GOT3 (cell line): ENCODE results near the gene C3orf38.
"Not testable (repeated sequence)": the region's sequence is repeated elsewhere in the genome, so short reads cannot be mapped to it uniquely, and the experiment has no call there.

ENCODE experiments used
- DNase-seq: peaks from one replicate; lab custom pipeline; 2025; ENCODE audit warnings: mixed read lengths; lab: John Stamatoyannopoulos, UW

Gene C3orf38

DNA sequence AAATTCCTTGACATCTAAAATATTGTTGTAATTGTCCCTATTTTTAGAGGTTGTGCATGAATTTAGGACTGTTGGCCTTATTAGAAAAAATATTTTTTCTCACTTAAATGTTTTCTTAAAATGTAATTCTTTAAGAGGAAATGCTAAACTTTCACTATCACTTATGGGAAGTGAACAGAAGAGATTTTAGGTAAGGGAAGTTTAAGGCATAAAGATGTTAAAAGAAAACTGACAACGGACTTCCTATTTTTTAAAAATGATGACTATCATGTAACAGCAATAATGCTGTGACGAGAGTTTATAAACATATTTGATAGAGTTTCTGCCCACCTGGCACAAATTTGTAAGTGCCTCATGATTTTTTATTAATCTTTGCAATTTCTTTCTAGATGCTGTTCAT lies 3.1 kb downstream of the C3orf38 start:
- DNase-seq = no peak

DNA sequence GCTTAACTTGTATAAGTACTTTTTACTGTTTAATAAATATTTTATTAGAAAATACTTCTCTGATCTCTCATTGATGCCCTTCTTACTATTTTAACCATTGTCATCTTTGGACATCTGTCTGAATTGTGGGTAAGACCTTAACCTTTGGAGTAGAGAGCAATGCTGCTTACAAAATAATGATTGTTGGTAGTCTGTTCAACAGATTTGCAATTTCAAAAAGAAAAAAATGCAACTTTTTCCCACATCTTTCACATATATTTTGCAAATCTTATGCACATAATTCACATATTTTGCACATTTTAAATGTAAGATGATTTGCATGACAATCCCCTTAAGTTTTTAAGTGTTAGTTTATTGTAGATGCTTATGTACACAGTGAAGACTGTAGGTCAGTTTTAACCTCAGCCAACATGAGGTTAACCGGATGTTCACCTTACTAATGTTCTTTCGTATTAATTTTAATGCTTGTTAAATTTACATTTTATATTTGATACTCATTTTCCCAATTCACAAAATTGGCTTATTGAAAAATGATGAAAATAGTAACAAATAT lies 16.7 kb downstream of the C3orf38 start:
- DNase-seq = no peak

DNA sequence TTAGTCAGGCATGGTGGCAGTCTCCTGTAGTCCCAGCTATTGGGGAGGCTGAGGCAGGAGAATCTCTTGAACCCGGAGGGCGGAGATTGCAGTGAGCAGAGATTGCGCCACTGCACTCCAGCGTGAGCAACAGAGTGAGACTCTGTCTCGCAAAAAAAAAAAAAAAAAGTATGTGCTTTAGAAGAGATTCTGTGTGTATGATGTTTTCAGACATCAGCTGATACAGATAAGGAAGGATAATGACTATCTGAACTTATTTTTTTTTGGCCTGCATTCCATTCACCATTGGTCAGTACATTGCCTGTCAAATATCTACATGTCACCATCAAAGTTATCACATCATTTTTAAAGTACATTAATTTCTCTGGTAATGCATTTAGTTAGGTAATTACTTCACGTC lies 17.4 kb downstream of the C3orf38 start:
- DNase-seq = no peak

DNA sequence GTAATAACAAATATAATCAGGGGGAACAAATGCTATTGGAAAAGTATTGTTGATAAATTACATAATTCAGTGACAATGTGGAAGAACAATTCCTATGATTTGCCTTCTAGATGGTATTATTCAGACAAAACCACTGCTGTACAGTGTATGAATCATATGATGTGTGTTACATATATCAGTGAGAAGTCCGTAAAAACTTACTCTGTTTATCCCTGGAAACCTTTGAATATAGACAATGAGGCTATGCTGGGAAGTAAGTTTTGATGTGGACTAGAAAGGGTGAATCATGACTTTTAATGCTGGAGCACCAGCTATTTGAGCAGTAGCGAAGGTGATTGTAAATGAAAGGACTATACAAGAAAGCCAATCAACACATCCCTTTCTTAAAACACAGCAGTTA lies 17.9 kb downstream of the C3orf38 start:
- DNase-seq = no peak

DNA sequence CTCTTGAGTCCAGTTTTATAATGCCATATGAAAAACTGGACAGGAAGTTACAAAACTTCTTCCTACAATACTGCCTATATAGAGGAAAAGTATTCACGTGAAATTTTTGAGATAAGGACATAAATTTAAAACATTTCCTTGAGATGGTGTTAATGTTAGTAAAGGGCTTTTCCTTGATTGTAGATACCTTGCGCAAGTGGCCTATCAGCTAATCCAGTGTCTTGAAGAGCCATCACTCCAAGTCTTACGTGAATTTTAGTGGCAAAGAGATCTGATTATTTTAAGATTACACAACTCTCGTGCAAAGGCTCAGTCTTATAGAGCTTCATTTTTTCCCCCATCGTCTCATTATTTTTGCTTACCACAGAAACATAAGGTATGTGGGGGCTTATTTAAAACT lies 18.4 kb downstream of the C3orf38 start:
- DNase-seq = no peak

DNA sequence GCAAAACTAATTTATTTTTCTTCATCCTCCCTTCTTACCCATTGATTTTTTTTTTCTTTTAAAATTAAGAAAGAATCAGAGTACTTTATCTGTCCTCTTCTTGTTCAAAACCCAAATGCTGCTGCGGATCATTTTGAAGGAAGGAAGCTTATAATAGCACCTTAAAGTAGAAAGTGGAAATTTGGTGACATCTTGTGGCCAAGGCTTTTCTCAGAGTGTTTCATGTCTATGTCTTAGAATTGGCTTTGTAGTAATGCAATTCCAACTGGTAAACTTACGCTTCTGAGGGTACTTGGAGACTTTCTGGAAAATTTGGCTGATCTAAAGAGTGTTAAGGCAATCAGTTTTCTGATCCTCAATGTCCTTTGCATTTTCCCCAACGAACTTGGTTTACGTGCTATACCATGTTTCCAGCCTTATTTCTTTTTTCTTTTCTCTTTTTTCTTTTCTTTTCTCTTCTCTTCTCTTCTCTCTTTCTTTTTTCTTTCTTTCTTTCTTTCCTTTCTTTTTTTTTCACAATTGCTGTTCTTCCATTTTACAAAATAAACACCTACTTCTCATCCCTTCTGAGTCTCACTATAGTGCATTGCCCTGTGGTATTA lies 30.7 kb downstream of the C3orf38 start:
- DNase-seq = no peak

DNA sequence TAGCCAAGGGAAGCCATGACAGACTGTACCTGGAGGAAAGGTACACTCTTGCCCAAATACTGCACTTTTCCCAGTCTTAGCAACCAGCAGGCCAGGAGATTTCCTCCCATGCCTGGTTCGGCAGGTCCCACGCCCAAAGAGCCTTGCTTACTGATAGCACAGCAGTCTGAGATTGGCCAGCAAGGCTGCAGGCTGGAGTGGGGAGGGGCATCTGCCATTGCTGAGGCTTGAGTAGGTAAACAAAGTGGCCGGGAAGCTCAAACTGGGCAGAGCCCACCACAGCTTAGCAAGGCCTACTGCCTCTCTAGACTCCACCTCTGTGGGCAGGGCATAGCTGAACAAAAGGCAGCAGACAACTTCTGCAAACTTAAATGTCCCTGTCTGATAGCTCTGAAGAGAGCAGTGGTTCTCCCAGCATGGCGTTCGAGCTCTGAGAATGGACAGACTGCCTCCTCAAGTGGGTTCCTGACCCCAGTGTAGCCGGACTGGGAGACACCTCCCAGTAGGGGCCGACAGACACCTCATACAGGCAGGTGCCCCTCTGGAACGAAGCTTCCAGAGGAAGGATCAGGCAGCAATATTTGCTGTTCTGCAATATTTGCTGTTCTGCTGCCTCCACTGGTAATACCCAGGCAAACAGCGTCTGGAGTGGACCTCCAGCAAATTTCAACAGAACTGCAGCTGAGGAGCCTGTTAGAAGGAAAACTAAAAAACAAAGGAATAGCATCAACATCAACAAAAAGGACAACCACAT lies 32.6 kb downstream of the C3orf38 start:
- not testable (repeated sequence) for DNase-seq

DNA sequence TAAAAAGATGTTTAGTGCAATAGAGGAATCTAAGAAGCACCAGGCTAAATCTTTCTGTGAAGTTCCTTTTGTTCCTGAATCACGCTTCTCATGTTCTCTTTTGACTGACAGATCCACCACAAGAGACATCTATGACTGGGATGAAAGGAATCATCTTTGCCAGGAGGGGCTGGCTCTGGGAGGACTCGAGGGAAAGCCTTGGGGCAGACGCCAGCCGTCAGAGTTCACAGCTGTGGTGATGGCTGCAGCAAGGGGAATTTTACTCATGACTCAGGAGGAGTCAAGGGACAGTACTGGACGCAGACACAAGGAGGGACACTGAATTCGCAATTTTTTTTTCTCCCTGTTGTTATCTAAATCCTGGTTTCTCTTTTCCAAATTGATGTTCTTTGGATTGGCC lies 38.7 kb downstream of the C3orf38 start:
- no peak for DNase-seq

DNA sequence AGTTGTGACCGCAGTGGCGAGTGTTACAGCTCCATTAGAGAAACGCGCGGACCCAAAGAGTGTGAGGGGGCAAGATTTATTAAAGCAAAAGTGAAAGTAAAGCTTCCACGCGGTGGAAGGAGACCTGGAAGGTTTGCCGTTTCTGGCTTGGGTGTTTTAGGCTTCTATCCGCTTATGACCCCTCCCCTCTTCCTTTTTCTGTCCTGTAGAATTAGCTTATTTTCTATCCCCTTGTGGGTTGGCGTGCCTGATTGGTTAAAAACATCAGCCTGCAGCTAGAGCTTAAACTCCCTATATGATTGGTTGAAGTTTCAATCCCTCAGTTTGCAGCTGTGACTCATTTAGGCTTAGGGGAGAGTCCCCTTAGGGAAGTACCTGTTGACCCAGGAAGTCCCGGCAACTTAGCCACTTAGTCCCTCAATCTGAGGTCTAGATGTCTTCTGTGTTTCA lies 39.6 kb downstream of the C3orf38 start:
- DNase-seq = no peak

DNA sequence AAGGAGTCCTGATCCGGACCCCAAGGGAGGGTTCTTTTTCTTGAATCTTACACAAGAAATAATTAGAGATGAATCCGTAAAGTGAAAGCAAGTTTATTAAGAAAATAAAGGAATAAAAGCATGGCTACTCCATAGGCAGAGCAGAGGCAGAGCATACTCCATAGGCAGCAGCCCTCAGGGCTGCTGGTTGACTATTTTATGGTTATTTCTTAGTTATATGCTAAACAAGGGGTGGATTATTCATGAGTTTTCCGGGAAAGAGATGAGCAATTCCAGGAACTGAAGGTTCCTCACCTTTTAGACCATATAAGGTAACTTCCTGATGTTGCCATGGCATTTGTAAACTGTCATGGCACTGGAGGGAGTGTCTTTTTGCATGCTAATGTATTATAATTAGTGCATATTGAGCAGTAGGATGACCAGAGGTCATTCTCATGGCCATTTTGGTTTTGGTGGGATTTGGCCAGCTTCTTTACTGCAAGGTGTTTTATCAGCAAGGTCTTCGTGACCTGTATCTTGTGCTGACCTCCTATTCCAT lies 42.2 kb downstream of the C3orf38 start:
- DNase-seq = no peak

DNA sequence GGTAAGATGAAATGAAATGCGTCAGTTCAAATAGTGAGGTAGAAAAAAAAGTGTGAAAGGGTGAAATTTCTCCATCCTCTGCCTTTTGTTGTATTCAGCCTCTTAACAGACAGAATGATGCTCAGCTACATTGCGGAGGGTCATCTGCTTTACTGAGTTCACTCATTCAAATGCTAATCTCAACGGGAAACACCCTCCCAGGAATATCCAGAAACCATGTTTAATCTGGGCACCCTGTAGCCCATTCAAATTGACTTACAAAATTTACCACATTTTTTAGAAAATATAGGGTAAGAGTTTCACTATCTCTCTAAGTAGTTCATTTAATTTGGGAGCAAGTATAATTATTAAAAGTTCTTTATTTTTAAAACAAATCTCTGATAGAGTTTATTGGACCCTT lies 42.9 kb downstream of the C3orf38 start:
- no peak for DNase-seq

DNA sequence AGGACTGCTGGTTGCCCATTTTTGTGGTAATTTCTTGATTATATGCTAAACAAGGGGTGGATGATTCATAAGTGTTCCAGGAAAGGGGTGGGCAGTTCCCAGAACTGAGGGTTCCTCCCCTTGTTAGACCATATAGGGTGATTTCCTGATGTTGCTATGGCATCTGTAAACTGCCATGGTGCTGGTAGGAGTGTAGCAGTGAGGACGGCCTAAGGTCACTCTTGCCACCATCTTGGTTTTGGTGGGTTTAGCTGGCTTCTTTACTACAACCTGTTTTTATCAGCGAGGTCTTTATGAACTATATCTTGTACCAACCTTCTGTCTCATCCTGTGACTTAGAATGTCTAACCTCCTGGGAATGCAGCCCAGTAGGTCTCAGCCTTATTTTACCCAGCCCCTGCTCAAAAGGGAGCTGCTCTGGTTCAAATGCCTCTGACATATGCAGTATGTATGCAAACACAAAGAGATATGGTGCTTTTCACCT lies 46.2 kb downstream of the C3orf38 start:
- DNase-seq = no peak

DNA sequence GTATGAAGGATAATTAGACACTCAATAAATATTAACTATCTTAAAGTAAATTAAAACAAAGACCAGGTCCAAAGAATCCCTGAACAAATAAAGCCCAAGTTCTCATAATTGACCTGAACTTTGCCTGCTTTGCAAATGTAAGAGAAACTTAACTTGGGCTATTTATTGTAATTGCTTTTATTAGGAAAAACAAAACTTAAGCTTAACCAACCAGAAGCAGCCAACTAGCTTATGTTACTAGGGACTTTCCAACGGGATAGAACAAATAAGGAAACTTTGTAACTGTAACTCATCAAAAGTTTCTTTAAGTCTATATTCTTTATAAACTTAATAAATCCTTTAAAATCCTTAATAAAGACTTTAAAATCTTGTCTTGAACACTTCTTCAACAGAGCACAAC lies 48.4 kb downstream of the C3orf38 start:
- DNase-seq = no peak

DNA sequence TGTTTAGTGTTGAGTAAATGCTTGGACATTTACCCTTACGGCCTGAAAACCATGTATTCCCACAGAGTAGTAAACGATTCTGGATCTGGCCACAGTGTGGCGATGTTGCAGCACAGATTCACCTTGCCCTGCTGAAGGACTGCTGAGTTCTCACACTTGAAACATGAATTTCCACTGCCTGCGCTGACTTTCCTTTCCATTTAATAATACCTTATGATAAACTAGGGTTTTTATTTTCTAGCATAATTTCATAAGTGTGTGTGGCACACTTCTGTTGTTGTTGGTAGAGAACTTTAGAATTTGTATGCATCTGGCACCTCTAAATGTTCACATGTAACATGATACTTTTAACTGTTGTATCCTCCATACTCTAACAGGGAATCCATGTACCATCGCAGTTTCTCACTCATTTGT lies 53.9 kb downstream of the C3orf38 start:
- no peak for DNase-seq
